Hepatocyte (in vitro differentiated cells): Measurements from ENCODE around the gene DIAPH3. TPM values are rescaled to one million over a fixed set of nuclear protein-coding genes. Genes with fewer than 3 reads are reported as not detected.

Experiments used
- DNase-seq: peaks from one replicate; pipeline ENCODE4 v3.0.0-alpha.2; 2016; ENCODE audit warnings: low spot score
- H2AFZ ChIP-seq: fragments of 200-600 bp; sonication (generic); 2 replicates; pipeline ENCODE4 v1.6.0; 2016; ENCODE audit warnings: antibody characterized with exemption, mild to moderate bottlenecking
- H3K27ac ChIP-seq: fragments of 200-600 bp; sonication (generic); 2 replicates; pipeline ENCODE4 v1.5.1; 2016; ENCODE audit warnings: mild to moderate bottlenecking
- H3K27me3 ChIP-seq: fragments of 200-600 bp; sonication (generic); 2 replicates; pipeline ENCODE4 v1.6.1; 2016
- H3K36me3 ChIP-seq: fragments of 200-600 bp; sonication (generic); replicated peaks from 2 replicates; pipeline ENCODE4 v1.5.1; 2016; ENCODE audit warnings: low read depth; ENCODE audit not compliant: insufficient read depth
- H3K4me1 ChIP-seq: fragments of 200-600 bp; sonication (generic); 2 replicates; pipeline ENCODE4 v1.5.1; 2016; ENCODE audit warnings: mild to moderate bottlenecking, moderate library complexity; ENCODE audit not compliant: insufficient read depth
- H3K4me2 ChIP-seq: fragments of 200-600 bp; sonication (generic); 2 replicates; pipeline ENCODE4 v1.6.0; 2016
- H3K4me3 ChIP-seq: fragments of 200-600 bp; sonication (generic); 2 replicates; pipeline ENCODE4 v1.5.1; 2016; ENCODE audit warnings: mild to moderate bottlenecking
- H3K79me2 ChIP-seq: fragments of 200-600 bp; sonication (generic); 2 replicates; pipeline ENCODE4 v1.6.0; 2017; ENCODE audit warnings: mild to moderate bottlenecking
- H3K9me2 ChIP-seq: fragments of 200-600 bp; sonication (generic); replicated peaks from 2 replicates; pipeline ENCODE4 v1.6.0; 2017; ENCODE audit warnings: mild to moderate bottlenecking; ENCODE audit not compliant: insufficient read depth
- H3K9me3 ChIP-seq: fragments of 200-600 bp; sonication (generic); 2 replicates; pipeline ENCODE4 v1.5.1; 2016; ENCODE audit warnings: low read depth, mild to moderate bottlenecking
- H4K20me1 ChIP-seq: fragments of 200-600 bp; sonication (generic); 2 replicates; pipeline ENCODE4 v1.6.0; 2016; ENCODE audit warnings: mild to moderate bottlenecking; ENCODE audit not compliant: insufficient read depth, poor library complexity, severe bottlenecking
- EZH2 ChIP-seq: fragments of 200-600 bp; sonication (generic); IDR thresholded peaks from 2 replicates; pipeline ENCODE4 v1.6.1; 2016; ENCODE audit warnings: antibody characterized with exemption, mild to moderate bottlenecking, borderline replicate concordance
- EZH2phosphoT487 ChIP-seq: fragments of 200-600 bp; sonication (generic); IDR thresholded peaks from one replicate; pipeline ENCODE4 v1.6.1; 2018; ENCODE audit warnings: antibody characterized with exemption, mild to moderate bottlenecking, low read depth, moderate library complexity; ENCODE audit not compliant: unreplicated experiment, severe bottlenecking
- WGBS: methylation state at CpG from one replicate; pipeline ENCODE4 v1.1.6; 2016; ENCODE audit warnings: low lambda C conversion rate; ENCODE audit errors: missing lambda C conversion rate; 5-methylcytosine and 5-hydroxymethylcytosine counted together
- polyA plus RNA-seq: library from polyadenylated mRNA; unstranded; fragments of >200 nt; fragmentation: Nextera tagmentation; extraction: Ambion mirVana; gene quantifications from 2 replicates; pipeline ENCODE4 v1.2.1, GENCODE V29; 2016
- total RNA-seq: library from RNA; depleted of rRNA; stranded (reverse); fragments of >200 nt; gene quantifications from 2 replicates; pipeline ENCODE4 v1.2.3, GENCODE V29; 2014
- TF ChIP-seq, protein P1 (sequence below): fragments of 200-600 bp; sonication (generic); IDR thresholded peaks from 2 replicates; pipeline ENCODE4 v1.5.1; 2016; ENCODE audit warnings: antibody characterized with exemption, mild to moderate bottlenecking; ENCODE audit not compliant: poor library complexity

The DIAPH3 gene
- total and polyA plus RNA-seq, 2 experiments from 2014 or later: 4.7 to 7.9 TPM

DNA sequence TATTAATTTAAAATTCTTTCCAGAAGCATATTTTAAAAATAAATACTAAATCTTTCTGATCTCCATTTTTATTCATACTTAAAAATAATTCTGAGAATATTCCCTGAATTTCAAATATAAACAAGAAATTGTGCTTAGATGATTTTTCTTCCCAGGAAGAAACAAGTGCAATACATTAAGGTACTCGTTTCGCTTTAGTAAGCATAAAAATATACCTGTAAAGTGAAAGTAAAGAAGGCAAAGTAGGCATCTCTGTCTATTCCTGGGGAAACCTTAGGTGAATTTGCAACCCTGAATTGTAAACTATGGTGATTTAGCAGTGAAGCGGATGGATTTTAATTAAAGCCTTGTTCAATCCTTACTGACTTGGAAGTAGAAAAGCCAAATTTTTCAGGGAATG lies 354.2 kb downstream of the DIAPH3 start:
- Histone ChIP-seq H3K27ac (no peak overlapping the region), H3K27me3 (no peaks in the 10 kb centered on the region), H3K9me2 (no peaks in the 10 kb centered on the region), H3K9me3 (no peaks in the 10 kb centered on the region), H4K20me1 (no peaks in the 10 kb centered on the region), H3K4me1 (no peaks in the 10 kb centered on the region), H3K4me2 (no peak overlapping the region), H3K79me2 (no peaks in the 10 kb centered on the region), H3K4me3 (no peak overlapping the region), H2AFZ (no peak overlapping the region), H3K36me3 (no peaks in the 10 kb centered on the region)
- 96% methylated on average over 3 of the region's 3 CpGs for WGBS
- TF ChIP-seq, protein P1, sequence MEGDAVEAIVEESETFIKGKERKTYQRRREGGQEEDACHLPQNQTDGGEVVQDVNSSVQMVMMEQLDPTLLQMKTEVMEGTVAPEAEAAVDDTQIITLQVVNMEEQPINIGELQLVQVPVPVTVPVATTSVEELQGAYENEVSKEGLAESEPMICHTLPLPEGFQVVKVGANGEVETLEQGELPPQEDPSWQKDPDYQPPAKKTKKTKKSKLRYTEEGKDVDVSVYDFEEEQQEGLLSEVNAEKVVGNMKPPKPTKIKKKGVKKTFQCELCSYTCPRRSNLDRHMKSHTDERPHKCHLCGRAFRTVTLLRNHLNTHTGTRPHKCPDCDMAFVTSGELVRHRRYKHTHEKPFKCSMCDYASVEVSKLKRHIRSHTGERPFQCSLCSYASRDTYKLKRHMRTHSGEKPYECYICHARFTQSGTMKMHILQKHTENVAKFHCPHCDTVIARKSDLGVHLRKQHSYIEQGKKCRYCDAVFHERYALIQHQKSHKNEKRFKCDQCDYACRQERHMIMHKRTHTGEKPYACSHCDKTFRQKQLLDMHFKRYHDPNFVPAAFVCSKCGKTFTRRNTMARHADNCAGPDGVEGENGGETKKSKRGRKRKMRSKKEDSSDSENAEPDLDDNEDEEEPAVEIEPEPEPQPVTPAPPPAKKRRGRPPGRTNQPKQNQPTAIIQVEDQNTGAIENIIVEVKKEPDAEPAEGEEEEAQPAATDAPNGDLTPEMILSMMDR: no peak
- no peak for TF ChIP-seq EZH2phosphoT487
- no peak for TF ChIP-seq EZH2
- no peak for DNase-seq

DNA sequence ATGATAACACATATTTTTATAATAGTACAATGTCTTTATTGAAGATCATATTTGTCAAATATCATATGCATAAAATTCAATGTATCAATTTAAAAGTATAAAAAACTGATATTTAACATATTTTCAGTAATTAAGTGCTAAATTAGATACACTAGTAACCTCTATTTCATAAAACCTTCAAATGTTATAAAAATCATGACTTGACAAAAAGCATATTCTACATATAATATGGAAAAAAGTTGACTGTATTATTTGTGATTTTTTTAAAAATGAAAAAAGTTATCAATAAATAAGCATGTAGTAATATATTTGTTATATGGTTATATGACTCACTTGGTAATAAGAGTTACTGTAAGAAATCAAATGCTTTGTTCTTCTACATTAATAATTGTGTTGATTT lies 356.9 kb downstream of the DIAPH3 start:
- TF ChIP-seq, protein P1: no peak
- TF ChIP-seq EZH2: no peak
- TF ChIP-seq EZH2phosphoT487: no peak
- DNase-seq: no peak

DNA sequence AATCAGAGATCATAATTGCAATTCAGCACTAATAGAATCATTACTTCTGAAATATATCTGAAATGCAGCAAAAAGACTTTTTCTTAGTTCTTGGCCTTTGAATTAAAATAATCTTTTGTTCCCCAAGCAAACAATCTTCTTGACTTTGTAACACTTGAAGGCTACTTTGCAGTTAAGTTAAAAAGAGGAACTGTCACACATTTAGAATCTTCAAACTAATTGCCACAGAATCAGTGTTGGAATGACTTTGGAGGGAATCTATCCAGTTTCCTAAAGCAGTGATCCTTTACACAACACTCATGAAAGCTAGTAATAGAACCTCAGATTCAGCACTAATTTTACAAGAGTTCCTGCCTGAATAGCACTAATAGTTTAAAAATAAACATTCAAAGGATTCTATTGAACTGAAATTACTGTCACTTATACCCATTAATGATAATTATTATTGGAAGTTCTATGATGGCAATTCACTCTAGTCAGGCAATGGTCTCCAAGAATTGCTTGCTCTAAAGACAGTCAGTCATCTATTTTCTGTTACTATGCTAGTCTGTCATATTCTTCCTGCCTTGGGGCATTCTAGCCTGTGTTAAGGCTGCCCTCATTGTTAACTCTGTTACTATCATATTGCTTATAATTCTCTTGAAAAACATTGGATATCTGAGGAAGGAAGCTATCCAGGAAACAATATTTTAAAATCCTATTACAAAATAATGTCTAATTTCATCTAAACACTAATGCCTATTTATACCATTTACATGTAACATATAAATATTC lies 362.4 kb downstream of the DIAPH3 start:
- no peak overlapping the region for H3K27ac ChIP-seq
- no peak overlapping the region for H2AFZ ChIP-seq
- no peak overlapping the region for H3K4me3 ChIP-seq
- no peaks in the 10 kb centered on the region for H3K27me3 ChIP-seq
- DNase-seq: no peak
- no peaks in the 10 kb centered on the region for H4K20me1 ChIP-seq
- no peaks in the 10 kb centered on the region for H3K36me3 ChIP-seq
- no peaks in the 10 kb centered on the region for H3K4me1 ChIP-seq
- H3K4me2 ChIP-seq: no peak overlapping the region
- no peaks in the 10 kb centered on the region for H3K79me2 ChIP-seq
- H3K9me3 ChIP-seq: no peaks in the 10 kb centered on the region
- H3K9me2 ChIP-seq: no peaks in the 10 kb centered on the region
- no peak for TF ChIP-seq EZH2
- no peak for TF ChIP-seq EZH2phosphoT487
- TF ChIP-seq, protein P1: no peak

More for the DNA sequence above, 356.9 kb downstream of the DIAPH3 start:
- H3K27me3 ChIP-seq: no peaks in the 10 kb centered on the region
- H3K79me2 ChIP-seq: no peaks in the 10 kb centered on the region
- H3K36me3 ChIP-seq: no peaks in the 10 kb centered on the region
- H3K9me2 ChIP-seq: no peaks in the 10 kb centered on the region
- no peak overlapping the region for H3K4me3 ChIP-seq
- H3K4me1 ChIP-seq: no peaks in the 10 kb centered on the region
- H3K4me2 ChIP-seq: no peak overlapping the region
- H3K9me3 ChIP-seq: no peaks in the 10 kb centered on the region
- no peaks in the 10 kb centered on the region for H4K20me1 ChIP-seq
- no peak overlapping the region for H2AFZ ChIP-seq
- no peak overlapping the region for H3K27ac ChIP-seq

DNA sequence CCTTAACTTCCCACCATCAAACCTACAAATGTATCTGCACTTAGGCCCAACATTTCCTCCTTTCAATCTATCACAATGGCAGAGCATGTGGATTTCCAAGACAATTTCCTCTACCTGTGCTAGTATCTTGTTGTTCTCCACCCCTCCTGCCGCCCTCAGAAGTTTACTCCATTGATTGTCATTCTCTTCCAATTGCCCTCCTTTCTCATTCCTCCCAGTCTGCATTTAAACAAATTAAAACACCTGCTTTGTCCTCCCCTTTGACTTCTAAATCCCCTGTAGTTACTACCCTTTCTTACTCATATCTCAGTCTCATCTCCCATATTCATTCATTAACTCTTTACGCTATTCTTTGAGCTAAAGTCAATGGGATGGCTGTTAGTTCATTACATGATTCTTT lies 370.6 kb downstream of the DIAPH3 start:
- Histone ChIP-seq H3K27ac (no peak overlapping the region), H3K79me2 (no peaks in the 10 kb centered on the region), H2AFZ (no peak overlapping the region), H3K9me3 (no peaks in the 10 kb centered on the region), H3K4me2 (no peak overlapping the region), H3K27me3 (no peaks in the 10 kb centered on the region), H3K9me2 (no peaks in the 10 kb centered on the region), H3K4me3 (no peak overlapping the region), H4K20me1 (no peaks in the 10 kb centered on the region), H3K4me1 (no peaks in the 10 kb centered on the region), H3K36me3 (no peaks in the 10 kb centered on the region)
- no peak for DNase-seq
- WGBS: 97% methylated on average over 2 of the region's 2 CpGs
- TF ChIP-seq, protein P1: no peak
- no peak for TF ChIP-seq EZH2phosphoT487
- no peak for TF ChIP-seq EZH2
